ENCODE results near the gene CABS1.

Gene CABS1

DNA sequence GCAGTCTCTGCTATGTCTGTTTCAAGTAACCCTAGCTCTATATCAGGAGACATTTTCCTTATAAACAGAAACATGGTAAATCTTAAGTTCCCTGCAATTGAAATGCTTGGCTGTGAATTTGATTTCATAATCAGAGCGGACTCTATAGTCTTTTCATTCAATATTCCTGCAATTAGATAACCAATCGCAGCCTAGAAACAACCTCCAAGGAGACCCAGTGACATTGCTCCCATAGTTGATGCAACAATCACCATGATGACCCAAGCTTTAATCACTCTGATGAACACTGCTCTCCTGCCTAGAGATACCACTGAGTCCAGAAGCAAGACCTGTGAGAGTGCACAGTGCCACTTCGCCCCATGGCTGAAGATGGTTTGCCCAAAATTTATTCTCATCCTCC, at the start of gene CABS1:
CABS1 (plus strand) TSS at position 301 of the 400 bp plus-strand sequence; CDS start at position 360, 59 bp downstream.
- no peak for FAIRE-seq

- no peak for FAIRE-seq
These were observed 46.1 kb upstream of the CABS1 start for GRCh38 chr4:70288651-70289050.

DNA sequence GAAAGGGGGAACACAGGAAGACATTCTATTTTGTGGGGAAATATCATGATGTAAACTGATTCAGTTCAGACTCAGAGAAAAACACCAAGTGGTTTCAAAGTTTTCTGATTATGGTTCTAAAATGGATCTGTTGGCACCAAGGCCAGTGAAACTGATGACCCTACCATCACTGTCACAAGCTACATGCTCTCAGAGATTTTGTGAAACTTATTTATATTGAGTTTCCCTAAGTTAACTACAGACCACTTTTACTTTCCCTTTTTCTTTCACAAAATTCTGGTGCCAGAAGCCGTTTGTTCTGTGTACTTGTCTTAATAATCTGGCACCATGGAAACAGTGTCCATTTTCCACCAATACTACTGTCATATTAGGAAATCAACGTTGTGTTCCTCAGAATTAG, 43.4 kb upstream of the CABS1 start:
- FAIRE-seq, result no peak

GRCh38 chr4:70297576-70297975, 37.2 kb upstream of the CABS1 start:
- FAIRE-seq, result no peak

DNA sequence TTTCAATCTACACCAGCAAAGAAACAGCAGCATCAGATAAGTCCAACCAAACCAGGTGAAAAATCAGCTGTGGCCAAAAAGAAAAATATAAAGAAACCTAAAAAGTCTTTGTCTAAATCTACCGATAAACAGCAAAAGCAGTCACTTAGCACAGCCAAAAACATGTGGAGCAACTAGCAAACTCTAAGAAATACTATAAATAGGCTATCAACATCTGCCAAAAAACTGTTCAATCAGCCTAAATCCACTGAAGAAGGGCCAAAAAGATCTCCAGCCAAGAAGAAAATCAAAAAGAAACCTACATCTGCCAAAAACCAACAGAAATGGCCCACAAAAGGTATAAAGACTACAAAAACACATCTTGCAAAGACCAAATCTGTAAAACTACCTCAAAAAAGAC, 36.7 kb upstream of the CABS1 start:
- no peak for FAIRE-seq

GRCh38 chr4:70299643-70300042, 35.1 kb upstream of the CABS1 start:
- FAIRE-seq, result no peak

GRCh38 chr4:70300215-70300614, 34.6 kb upstream of the CABS1 start:
- FAIRE-seq, result no peak

DNA sequence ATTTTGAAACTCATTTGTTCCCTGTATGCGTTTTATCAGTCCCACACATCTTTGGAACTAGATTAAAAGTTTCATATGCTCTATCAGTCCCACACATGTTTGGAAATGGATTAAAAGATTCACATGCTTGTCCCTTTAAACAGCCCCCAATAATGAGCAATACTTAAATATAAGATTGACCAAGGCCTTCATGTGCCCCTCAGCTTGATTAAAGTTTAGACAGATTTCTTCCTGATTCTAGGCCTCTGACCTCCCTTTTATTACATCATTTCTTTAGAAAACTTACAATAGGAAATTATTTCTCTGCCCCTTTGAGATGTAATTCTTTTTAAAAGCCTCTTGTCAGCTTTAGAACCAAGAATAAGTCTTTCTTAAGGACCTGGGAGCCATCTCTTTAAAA, 31.7 kb upstream of the CABS1 start:
- no peak for FAIRE-seq

DNA sequence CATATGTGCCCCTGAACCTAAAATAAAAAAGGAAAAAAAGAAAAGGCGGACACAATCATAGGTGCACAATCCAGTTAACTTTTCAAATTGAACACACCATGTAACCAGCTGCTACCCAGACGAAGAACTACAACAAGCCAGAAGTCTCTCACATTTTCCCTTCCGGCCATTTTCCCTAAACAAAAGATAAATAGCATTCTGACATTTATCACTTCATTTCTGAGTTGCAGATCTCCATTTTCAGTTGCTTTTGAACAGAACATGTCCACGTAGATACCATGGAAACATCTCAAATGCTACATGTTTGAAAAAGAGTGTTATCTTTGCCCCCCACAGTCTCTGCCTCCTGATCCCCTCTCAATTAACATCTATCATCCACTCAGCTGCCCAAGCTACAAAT, 29.2 kb upstream of the CABS1 start:
- FAIRE-seq, result no peak

GRCh38 chr4:70306076-70306475, 28.7 kb upstream of the CABS1 start:
- no peak for FAIRE-seq

DNA sequence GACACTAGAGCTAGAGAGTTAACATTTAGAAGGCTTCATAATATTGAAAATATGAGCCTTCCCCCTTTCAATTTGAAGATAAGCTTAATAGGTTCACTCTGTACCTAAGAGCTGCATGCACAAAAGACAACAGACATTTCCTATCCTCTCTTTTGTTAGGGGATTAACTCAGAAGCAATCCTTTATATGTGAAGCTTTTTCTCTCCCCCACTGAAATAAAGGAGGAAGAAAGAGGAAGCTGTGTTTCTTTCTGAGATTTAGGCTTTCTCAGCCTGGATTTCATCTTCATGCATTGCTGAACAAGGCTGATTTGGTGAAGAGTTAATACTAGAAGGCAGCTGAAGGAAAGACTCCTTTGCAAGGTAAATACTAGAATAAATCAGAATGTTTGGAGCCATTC, 21.0 kb upstream of the CABS1 start:
- no peak for FAIRE-seq

GRCh38 chr4:70315928-70316327, 18.9 kb upstream of the CABS1 start:
- FAIRE-seq, result no peak

DNA sequence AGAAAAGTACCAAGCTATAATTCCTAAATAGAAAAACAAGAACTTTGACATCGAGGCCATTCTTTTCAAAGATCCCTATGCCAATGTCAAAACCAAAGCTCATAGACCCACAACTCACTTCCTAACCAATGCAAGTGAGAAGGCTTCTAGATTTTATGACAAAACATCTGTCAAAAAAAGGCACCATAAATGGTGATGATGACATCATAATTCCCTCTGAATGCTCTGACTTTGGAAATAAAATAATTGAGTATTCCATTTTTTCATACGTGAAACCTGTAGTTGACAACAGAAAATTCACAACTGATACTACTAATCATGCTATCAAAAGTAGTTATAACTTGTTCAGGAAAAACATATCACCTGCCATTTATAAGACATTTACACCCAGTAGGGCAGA, 8.7 kb upstream of the CABS1 start:
- no peak for FAIRE-seq

DNA sequence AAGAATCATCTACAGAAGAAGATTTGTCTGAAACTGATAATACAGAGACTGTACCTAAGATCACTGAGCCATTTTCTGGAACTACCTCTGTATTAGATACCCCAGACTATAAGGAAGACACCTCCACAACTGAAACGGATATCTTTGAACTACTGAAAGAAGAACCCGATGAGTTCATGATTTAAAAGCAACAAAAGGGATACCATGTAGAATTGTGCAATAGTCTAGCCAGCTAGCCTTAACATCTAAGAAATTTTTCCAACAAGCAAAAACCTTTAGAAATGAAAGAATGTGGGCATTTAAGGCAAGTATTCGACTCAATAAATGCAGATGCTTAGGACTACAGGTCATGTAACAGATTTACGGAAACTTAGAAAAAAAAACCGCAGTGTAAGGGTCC, 1.3 kb downstream of the CABS1 start:
- FAIRE-seq, result no peak

DNA sequence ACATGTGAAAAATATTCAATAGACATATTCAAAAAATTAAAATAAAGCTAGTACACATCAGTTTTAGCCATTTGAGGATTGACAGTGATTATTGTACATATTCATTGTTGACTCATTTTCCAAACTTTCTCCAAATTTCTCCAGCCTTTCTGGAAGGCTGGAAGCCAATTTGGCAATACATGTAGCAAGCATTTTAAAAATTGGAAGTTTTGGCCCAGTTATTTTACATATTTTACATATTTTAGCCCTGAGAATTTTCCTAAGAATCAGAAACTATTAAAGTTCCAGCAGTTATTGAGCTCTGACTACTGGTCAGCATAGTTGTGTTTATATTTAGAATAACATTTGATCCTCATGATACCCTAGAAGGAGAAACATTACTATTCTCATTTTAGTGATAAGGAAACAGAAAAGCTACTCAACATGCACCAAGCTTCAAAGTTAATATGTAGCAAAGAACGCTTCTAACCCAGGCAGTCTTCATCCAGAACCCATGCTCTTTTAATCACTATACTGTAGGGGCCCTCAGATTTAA, 3.2 kb downstream of the CABS1 start:
- no peak for FAIRE-seq

DNA sequence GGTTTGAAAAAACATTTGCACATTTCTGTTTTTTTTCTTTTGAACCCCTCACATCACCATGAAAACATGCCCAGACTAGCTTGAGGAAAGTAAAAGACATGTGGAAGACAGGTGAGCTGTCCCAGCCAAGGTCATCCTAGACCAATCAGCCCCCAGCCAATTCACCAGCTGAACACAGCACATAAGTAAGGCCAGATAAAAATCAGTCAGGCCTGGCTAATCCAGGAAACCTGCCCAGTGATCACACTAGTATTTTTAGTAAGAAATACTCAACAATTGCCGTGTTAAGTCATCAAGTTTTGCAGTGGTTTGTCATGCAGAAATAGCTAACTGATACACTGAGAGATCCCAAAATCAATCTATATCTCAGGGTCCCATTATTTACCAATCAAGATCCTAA, 21.4 kb downstream of the CABS1 start:
- no peak for FAIRE-seq

DNA sequence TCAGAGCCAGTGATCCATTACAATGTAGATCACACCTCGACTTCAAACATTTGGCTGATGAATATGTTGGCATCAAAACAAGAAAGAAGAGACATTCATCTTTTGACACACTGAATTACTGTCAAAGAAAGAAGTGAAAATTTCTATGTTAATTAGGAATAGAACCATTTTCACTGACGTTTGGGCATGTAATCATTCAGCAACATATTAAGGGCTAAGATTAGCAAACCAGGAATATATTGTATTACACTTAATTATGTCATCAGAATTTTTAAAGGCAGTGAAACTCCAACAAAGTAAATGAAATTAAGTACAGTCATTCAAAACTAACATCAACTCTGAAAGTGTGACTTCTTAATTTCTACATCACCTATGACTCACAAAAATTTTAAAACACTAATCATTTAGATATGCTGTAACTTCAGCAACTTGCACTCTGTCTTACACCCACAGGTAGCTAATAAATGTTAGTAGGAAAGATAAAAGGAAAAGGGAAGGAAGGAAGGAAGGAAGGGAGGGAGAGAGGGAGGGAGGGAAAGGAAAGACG, 24.4 kb downstream of the CABS1 start:
- FAIRE-seq, result no peak

DNA sequence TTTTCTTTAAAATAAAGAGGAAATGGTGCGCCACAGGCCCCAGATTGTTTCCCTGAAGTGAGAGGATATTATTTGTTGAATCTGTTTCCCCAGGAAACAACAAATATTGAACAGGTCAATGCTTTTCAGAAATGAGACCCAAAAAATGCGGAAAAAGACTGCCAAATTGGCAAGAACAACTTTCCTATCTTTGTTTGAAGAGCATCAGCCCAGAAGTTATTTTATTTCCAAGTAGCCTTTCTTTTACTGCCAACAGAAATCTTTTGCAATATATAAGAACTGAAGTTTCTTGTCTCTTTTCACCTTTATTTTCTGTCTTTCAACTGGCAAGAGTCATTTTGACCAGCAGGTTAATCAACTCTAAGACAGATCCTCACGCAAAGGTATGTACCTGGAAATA, 25.7 kb downstream of the CABS1 start, which contains the start of gene SMR3A:
SMR3A (plus strand) TSS at position 301 of the 400 bp plus-strand sequence. CDS start 1,356 bp downstream, outside the sequence.
- FAIRE-seq, result no peak

- no peak for FAIRE-seq
These were observed 29.2 kb downstream of the CABS1 start for GRCh38 chr4:70364002-70364401.

DNA sequence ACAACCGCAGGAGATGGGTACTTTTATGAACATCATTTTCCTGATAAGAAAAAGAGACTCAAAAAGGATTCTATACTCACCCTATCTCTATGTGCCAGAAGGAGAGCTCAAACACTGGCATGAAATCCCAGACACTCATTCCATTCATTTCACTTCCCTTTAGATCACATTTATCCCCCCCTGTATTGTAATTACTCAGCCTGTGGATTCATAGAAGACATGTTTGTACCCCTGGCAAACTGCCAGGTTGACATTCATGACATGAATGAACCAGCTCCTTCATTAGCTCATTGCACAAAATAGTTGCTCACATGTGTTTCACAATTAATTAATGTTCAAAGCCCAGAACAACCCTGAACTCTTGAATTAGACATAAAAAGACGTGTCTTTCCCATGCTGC, 30.7 kb downstream of the CABS1 start:
- no peak for FAIRE-seq

DNA sequence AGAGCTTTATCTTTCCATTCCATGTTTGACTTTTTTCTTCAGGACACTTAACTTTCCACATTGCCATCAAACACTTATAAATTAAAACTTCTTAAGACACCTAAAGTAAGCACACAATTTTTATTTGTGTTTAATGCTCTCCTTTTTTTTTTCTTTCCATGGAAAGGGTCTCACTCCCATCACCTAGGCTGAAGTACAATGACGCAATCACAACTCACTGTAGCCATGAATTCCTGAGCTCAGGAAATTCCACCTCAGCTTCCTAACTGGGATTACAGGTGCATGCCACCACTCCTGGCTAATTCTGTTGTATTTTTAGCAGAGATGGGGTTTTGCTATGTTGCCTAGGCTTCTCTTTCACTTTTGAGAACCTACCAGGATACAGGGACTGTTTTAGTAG, 33.0 kb downstream of the CABS1 start:
- no peak for FAIRE-seq

GRCh38 chr4:70371987-70372386, 37.2 kb downstream of the CABS1 start:
- FAIRE-seq, result no peak

GRCh38 chr4:70372760-70373159, 38.0 kb downstream of the CABS1 start:
- FAIRE-seq, result no peak

- FAIRE-seq, result no peak
These were observed 45.8 kb downstream of the CABS1 start for GRCh38 chr4:70380578-70380977.

- no peak for FAIRE-seq
These were observed 48.0 kb downstream of the CABS1 start, which contains the start of gene SMR3B for GRCh38 chr4:70382691-70383181. Gene SMR3B, plus strand, starts transcription at chr4:70383131. Its CDS starts 1,380 bp downstream, at chr4:70384511.
